Gastrocnemius medialis (tissue), 4 donors: ENCODE results near the gene USP21.

ENCODE experiments used
- POLR2A ChIP-seq, 2 donors: fragments of 450-650 bp; IDR thresholded peaks; one replicate each; pipeline ENCODE4 v1.6.1; 2017; ENCODE audit warnings: antibody characterized with exemption in 2 of 2, mild to moderate bottlenecking in 2 of 2, moderate library complexity in 2 of 2
- TF ChIP-seq, protein P1 (sequence below), 5 experiments: fragments of 450-650 bp in 3 of 5; fragments of 200-600 bp in 2 of 5; sonication (generic) in 2 of 5; IDR thresholded peaks in 4 of 5; conservative IDR thresholded peaks in 1 of 5; 1 replicate in 4 of 5; 2 replicates in 1 of 5; pipeline ENCODE4 v1.5.1; 2016 to 2019; ENCODE audit warnings: antibody characterized with exemption in 5 of 5, mild to moderate bottlenecking in 3 of 5, moderate library complexity in 3 of 5

DNA sequence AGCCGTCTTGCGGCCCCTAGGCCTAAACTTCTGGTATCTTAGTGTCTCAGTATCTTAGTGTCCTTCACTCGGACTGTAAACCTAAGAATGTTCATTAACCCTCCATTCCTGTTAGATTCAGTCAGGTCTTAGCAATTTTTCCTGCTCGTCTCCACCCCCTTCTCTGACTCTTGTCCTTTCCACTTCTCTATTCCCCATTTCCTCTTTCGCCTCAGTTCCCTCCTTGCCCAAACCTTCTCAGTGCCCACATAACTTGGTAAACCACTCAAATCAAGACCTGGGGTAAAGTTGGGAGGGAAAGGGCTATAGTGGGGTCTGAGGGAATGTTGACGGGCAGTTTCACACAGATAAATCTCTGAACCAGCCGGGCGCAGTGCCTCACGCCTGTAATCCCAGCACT, 55.1 kb downstream of the USP21 start:
- TF ChIP-seq, protein P1, sequence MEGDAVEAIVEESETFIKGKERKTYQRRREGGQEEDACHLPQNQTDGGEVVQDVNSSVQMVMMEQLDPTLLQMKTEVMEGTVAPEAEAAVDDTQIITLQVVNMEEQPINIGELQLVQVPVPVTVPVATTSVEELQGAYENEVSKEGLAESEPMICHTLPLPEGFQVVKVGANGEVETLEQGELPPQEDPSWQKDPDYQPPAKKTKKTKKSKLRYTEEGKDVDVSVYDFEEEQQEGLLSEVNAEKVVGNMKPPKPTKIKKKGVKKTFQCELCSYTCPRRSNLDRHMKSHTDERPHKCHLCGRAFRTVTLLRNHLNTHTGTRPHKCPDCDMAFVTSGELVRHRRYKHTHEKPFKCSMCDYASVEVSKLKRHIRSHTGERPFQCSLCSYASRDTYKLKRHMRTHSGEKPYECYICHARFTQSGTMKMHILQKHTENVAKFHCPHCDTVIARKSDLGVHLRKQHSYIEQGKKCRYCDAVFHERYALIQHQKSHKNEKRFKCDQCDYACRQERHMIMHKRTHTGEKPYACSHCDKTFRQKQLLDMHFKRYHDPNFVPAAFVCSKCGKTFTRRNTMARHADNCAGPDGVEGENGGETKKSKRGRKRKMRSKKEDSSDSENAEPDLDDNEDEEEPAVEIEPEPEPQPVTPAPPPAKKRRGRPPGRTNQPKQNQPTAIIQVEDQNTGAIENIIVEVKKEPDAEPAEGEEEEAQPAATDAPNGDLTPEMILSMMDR (IDR thresholded peaks at IDR 0.05 in 4 of 5, conservative IDR thresholded peaks at IDR 0.05 in 1 of 5), result no peak
- no peak for TF ChIP-seq POLR2A (IDR thresholded peaks at IDR 0.05)
